T-helper 2 cell treated with Interferon-gamma antibody and Interleukin-4, amounts not matched to agents 100 ng/mL and 5 ng/mL, for 36 hours (primary cell): ENCODE results near the gene MMUT. TPM values are rescaled to one million over a fixed set of nuclear protein-coding genes. Genes with fewer than 3 reads are reported as not detected.
"Not testable (repeated sequence)": the region's sequence is repeated elsewhere in the genome, so short reads cannot be mapped to it uniquely, and the experiment has no call there.

ENCODE experiments used
- intact Hi-C: fragments of 100-400 bp; cut with micrococcal nuclease; formaldehyde crosslinking; loops from one replicate; pipeline ENCODE4 v1.15.1; 2023
- total RNA-seq: library from RNA; stranded (reverse); gene quantifications from 2 replicates; pipeline ENCODE4 v1.2.3, GENCODE V29; 2022

The MMUT gene
- total RNA-seq: 16.5 and 16.9 TPM in 2 replicates

DNA sequence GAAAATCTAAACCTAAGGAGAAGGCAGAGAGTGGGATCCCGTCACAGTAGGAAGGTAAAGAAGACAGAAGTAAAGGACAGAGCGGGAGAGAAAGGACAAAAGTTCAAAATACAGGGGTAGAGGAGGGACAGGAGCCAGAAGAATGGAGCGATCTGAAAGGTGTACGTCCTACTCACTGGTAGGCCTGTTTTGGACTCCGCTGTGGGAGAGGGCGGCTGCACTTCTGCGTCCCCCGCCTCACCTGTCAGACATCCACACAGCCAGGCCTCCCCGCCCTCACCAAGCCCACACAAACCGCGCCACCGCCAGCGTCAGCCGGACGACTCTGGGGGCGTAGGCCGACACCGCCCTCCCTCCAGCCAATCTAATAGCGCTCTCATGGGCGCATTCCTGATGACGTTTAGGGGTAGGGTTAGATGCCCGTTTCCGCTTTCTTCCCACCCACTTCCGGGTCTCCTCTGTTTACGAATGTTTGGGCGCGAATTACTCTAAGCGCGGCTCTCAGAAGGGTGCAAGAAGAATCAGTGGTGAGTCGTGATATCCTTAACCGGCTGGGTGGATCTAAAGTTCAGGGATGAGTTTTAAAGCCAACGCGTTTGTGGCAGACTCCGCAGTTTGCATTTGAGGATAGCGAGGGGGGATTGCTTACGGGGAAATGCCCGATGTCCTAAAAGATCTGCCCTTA, at the start of gene MMUT, which contains the start of gene CENPQ:
MMUT (minus strand) TSS at position 327 of the 685 bp plus-strand sequence. CDS start 3,787 bp downstream, outside the sequence.
CENPQ (plus strand) TSS at position 444 of the 685 bp plus-strand sequence. CDS start 6,807 bp downstream, outside the sequence.
- intact Hi-C loops: loop anchor here (1.0 to 2.0 kb wide), 3 partner anchors 8 to 1984 kb away; partner anchors contain the start of gene C6orf141

DNA sequence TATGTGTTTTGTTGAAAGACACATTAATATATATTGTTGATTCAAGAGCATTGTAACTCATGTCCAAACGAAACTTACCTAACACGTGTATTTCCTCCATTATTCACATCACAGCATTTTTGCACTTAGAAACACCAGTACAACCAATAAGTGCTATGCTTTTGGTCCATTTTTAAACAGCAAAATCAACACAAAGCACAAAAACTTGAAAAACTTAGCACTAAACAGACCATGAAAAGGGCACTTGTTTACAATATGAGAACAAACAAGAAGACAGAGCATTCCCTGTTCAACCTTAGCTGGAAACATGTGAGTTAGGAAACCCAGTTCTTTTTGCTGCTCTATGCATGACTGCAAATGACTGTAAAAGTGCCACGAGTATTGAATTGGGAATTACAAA, 46.3 kb upstream of the MMUT start:
- intact Hi-C loops: no loop called here

DNA sequence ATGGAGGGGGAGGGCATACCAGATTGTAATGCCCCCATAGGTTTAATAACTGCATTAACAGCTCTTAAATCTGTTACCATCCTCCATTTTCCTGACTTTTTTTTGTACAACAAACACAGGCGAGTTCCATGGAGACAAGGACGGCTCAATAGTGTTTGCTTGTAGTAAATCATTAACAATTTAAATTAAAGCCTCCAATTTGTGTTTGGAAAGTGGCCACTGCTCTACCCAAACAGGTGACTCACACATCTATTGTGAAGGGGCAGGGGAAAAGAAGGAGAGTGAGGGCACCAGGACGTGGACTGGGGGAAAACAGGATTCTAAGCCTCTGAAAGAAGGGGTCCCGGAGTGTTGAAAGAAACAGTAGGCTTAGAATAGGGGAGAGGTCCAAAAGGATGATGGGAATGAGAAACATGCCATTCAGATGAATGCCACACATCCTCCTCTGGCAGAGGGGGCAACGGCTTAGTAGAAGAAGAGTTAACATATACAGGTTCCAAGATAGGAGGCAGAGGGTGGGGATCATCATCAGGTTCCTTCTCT, 43.6 kb upstream of the MMUT start:
- intact Hi-C loops: no loop called here

DNA sequence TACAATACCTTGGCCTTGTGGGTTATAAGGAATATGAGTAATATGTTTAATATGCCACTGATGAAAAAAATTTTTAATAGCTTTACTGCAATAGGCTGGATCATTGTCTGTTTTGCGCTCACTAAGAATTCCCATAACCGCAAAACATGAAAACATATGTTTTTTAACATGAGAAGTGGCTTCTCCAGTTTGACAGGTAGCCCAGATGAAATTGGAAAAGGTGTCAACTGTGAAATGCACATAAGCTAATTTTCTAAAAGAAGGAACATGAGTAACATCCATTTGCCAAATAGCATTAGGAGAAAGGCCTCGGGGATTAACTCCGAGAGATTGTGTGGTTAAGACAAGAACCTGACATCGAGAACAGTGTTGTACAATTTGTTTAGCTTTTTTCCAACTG, 41.6 kb upstream of the MMUT start:
- intact Hi-C loops: no loop called here

DNA sequence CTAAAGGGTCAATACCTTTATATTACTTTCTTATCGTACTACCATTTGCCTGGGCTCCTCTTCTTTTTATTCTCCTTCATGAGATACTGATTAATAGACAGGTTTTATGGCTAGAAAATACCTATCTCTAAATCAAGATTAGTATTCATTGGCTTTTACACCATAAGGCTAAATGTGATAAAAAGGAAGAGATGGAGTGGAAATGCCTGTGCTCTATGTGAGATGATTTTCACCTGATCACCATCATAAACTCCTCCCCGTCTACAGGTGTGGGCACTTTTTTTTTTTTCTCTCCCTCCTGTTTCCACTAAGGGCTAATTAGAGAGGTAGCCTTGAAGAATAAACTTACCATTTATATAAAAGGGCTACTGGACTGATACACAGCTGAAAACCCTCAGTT, 36.6 kb upstream of the MMUT start, which contains the start of gene GLYATL3:
GLYATL3 (plus strand) TSS at position 301 of the 400 bp plus-strand sequence. CDS start 12,068 bp downstream, outside the sequence.
- intact Hi-C loops: no loop called here

DNA sequence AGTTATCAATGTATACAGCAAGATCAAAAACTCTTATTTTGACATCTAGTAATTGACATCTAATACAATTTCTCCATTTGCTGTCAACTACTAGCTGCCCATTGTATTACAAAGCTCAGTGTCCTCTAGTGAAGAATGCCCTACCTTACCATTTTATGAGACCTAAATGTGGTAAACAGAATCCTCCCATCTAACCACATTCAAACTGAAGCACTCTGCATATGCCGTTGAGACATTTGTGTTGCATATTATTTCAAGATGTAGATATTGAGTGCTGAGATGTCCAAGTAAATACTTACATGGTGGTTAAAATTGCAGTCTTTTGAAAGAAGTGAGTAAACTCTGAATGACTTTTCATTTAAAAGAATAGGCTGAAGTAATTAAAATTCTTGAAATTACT, 36.1 kb upstream of the MMUT start:
- intact Hi-C loops: no loop called here

DNA sequence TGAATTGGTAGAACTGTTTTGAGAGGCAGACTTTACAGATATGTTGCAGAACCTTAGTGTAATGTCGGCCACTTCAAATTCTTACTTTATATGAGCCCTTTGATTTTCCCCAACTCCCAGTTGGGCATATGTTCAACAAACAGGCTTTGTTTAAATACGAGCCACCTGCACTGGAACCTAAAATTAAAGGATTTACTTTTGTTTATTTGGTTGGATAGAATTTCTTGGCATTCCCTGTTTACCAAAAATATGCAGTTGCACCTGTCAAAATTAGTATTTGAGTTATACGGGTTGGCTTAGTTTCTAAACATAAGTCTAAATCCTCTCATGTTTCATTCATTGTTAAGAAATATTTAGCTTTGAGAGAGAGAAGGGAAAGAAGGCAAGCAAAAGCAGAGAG, 34.3 kb upstream of the MMUT start:
- intact Hi-C loops: no loop called here

DNA sequence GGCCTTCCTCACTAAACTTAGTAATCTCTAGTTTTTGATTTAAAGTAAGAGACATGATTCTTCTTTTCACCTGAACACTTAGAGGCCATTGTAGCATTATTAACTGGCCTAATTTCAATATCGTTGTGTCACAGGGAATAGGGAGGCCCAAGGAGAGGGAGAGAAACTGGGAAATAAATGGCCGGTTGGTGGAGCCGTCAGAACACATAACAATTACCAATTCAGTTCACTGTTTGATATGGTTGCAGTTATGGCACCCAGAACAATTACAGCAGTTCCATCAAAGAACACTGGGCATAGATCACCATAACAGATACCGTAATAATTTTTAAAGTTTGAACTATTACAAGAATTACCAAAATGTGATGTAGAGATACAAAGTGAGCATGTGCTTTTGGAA, 27.6 kb upstream of the MMUT start:
- intact Hi-C loops: no loop called here

DNA sequence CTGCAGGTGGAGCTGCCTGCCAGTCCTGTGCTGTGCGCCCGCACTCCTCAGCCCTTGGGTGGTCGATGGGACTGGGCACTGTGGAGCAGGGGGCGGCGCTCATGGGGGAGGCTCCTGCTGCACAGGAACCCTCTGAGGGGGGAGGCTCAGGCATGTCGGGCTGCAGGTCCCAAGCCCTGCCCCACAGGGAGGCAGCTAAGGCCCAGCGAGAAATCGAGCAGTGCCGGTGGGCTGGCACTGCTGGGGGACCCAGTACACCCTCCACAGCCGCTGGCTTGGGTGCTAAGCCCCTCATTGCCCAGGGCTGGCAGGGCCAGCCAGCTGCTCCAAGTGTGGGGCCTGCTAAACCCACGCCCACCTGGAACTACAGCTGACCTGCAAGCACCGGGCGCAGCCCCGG, 20.3 kb upstream of the MMUT start:
- intact Hi-C loops: not testable (repeated sequence)

DNA sequence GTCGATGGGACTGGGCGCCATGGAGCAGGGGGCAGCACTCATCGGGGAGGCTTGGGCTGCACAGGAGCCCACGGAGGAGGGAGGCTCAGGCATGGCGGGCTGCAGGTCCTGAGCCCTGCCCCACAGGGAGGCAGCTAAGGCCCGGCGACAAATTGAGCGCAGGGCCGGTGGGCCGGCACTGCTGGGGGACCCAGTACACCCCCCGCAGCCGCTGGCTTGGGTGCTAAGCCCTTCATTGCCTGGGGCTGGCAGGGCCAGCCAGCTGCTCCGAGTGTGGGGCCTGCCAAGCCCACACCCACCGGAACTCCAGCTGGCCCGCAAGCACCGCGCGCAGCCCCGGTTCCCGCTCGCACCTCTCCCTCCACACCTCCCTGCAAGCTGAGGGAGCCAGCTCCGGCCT, 18.8 kb upstream of the MMUT start:
- intact Hi-C loops: not testable (repeated sequence)

DNA sequence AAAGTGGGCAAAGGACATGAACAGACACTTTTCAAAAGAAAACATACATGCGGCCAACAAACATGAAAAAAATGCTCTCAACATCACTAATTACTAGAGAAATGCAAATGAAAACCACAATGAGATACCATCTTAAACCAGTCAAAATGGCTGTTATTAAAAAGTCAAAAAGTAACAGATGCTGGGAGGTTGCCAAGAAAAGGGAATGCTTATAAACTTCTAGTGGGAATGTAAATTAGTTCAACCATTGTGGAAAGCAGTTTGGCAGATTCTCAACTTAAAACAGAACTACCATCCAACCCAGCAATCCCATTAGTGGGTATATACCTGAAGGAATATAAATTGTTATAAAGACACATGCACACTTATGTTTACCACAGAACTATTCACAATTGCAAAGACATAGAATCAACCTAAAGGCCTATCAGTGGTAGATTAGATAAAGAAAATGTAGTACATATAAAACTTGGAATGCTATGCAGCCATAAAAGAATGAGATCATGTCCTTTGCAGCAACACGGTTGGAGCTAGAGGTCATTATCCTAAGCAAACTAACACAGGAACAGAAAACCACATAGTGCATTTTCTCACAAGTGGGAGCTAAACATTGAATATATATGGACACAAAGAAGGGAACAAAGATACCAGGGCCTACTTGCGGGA, 16.4 kb upstream of the MMUT start:
- intact Hi-C loops: no loop called here

DNA sequence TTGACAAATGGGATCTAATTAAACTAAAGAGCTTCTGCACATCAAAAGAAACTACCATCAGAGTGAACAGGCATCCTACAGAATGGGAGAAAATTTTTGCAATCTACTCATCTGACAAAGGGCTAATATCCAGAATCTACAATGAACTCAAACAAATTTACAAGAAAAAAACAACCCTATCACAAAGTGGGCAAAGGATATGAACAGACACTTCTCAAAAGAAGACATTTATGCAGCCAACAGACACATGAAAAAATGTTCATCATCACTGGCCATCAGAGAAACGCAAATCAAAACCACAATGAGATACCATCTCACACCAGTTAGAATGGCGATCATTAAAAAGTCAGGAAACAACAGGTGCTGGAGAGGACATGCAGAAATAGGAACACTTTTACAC, 13.5 kb upstream of the MMUT start:
- intact Hi-C loops: not testable (repeated sequence)

DNA sequence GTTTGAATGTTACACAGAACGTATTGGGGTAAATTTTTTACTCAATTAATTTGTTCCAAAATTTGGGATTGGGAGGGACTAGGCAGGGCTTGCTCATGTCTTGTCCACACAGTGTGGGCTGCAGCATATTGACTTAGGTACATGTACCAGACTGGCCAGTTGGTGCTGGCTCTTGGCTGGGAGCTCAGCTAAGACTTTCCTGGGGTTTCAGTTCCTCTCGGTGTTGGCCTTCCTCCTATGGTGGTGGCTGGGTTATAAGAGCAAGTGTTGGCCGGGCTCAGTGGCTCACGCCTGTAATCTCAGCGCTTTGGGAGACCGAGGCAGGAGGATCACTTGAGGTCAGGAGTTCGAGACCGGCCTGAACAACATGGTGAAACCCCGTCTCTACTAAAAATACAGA, 5.0 kb upstream of the MMUT start:
- intact Hi-C loops: no loop called here

DNA sequence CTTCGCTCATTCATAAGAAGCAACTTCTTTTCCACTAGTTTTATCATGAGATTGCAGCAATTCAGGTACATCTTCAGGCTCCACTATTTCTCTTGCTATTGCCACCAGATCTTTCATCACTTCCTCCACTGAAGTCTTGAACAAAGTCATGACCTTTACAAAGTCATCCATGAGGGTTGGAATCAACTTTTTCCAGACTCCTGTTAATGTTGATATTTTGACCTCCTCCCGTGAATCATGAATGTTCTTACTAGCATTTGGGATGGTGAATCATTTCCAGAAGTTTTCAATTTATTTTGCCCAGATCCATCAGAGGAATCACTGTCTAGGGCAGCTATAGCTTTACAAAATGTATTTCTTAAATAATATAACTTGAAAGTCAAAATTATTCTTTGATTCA, 1.6 kb upstream of the MMUT start:
- intact Hi-C loops: no loop called here

DNA sequence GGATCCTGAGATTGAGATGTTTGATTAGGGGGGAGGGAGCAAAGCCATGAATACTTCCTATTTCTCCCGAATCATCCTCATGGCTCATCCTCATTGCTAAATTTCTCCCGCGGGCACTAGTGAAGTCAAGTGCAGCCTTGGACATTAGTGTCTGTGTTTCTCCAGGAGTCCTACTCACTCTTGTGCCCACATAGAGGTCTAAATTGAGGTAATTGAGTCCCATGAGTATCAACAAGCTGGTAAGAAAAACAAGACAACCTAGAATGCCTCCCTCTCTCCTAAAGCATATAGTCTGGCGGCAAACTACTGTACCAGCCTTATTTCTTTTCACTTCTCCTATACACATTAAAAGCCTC, 537 bp upstream of the MMUT start:
- intact Hi-C loops: loop anchor here (1.0 to 2.0 kb wide), 3 partner anchors 8 to 1985 kb away; partner anchors contain the start of gene C6orf141

DNA sequence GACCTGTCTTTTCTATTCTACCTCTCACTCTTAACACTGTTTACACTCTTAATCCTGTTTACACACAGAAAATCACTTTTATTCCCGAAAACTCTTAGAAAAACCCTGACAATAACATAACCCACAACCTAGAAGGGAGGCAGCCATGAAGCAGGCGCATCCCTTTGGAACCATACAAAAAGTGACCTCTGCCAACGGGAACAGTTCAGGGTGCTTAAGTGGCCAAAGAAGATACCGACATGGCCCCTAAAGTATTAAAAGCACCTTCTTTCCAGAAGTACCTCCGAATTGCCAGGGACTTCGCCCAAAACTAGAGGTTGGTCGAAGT, 490 bp downstream of the MMUT start:
- intact Hi-C loops: loop anchor here (2.0 kb wide), 2 partner anchors 88 to 1984 kb away; partner anchors contain the start of gene C6orf141

DNA sequence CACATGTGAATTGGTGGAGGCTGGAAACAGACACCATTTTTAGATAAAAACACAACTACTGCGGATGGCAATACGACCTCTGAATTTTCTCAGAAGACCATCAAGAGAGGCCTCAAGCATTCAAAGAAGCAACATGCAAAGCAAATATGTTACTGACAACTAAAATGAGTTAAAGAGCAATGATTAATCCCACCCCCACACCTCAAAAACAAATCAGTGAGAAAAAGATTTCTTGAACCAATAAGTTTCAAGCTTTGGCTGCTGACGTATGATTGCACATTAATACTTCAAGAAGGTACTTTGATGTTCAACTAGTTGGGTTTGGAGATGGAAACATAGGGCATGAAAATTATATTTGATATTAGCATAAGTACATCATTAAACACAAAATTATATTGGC, 982 bp downstream of the MMUT start:
- intact Hi-C loops: loop anchor here (2.0 kb wide), 2 partner anchors 89 to 1983 kb away; partner anchors contain the start of gene C6orf141

DNA sequence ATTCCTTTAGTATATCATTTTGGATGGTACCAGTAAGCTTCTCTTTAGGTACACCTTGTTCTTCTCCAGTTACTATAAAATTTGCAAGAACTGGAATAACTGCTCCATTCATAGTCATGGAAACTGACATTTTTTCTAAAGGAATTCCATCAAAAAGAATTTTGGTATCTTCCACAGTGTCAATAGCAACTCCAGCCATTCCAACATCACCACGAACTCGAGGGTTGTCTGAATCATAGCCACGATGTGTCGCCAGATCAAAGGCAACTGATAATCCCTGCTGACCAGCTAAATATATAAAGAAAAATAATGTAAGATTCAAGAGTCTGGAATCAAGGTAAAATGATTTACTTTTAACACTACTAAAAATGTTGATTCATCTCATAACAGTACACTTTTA, 5.3 kb downstream of the MMUT start:
- intact Hi-C loops: no loop called here

DNA sequence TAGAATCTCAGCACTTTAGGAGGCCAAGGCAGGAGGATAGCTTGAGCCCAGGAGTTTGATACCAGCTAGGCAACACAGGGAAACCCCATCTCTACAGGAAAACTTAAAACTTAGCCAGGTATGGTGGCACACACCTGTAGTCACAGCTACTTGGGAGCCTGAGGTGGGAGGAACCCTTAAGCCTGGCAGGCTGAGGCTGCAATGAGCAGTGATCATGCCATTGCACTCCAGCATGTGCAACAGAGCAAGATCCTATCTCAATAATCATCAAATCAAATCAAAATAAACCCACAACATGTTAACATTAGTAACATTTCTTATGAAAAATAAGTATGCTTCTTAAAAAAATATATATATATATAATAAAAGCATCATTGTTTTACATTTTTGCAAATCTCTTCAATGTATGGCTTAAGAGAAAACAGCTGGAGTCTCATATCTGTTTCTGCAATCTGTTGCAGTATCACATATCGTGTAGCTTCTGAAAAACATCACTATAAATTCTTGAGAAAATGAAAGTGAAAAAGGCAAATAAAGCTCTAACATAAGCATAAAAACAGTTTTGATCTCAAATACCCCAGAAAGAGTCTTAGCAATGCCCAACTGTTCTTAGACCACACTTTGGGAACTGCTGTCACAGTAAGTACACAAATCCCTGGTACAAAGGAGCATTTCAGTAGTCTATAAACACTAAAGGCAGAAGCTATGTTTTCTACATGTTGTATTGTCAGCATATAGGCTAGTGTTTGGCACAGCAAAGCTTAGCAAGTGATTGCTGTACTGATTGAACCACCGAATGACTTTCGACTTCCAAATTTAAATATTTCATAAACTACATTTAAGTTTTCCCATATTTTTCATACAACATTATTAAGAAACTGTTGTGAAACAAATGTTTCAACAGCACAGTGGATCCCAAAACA, 8.0 kb downstream of the MMUT start:
- intact Hi-C loops: loop anchor here (1.0 kb wide), 1 partner anchor 8 kb away; the partner anchor contains the start of genes CENPQ and MMUT

DNA sequence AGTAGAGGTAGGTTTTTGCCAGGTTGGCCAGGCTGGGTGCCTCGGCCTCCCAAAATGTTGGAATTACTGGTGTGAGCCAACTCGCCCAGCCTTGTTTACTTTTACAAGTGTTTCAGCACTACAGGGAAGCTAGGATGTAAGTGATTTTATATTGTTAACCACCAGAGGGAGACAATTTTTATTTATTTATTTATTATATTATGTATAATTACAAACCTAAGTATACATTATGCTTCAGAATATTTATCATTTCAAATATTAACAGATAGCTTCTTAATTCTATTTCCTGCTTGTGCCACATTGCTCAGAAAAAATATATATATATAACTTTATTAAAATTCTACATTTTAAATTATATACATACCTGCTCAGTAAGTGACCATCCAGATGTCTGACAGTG, 9.8 kb downstream of the MMUT start:
- intact Hi-C loops: no loop called here

DNA sequence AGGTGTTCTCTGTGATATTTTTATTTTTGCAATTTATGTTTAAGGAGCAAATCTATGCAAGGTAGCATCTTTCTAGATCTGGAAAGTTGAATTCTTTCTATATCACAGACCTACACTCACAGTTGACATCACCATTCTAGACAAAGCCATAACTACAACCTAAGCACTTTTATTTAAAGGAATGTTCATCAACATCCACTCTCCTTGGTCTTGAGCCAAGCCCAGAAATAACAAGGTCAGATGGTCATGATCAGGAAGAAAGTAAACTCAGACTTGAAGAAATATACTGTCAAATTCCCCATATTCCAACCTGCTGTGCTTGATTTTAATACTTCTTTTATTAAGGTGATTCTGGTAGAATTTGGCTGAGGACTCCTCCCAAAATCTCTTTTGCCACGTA, 32.2 kb downstream of the MMUT start:
- intact Hi-C loops: no loop called here
